Measurements from ENCODE around the gene MMP23B. TPM values are rescaled to one million over a fixed set of nuclear protein-coding genes. Genes with fewer than 3 reads are reported as not detected.

The MMP23B gene
- total and polyA plus RNA-seq, 10 of the 15 experiments (the other 5 are each of a cell fraction or from before 2014, with no cell fraction given) = 0.25 to 0.76 (median 0.34) TPM; not detected in 4

GRCh38 chr1:1658583-1659549, 26.9 kb downstream of the MMP23B start, which contains the start of gene CDK11B (continued):
- TF ChIP-seq E4F1 (IDR thresholded peaks at IDR 0.05; ENCODE audit: borderline replicate concordance, partially characterized antibody) (peak; percentile 94), STAT1 (conservative IDR thresholded peaks at IDR 0.05) (0 out of 2 replicates have a peak, but pooled peaks have one; percentile 41), HCFC1 (IDR thresholded peaks at IDR 0.05; ENCODE audit: low read length) (peak; percentile 60), NBN (IDR thresholded peaks at IDR 0.05) (peak; percentile 99), ASH2L (IDR thresholded peaks at IDR 0.05; ENCODE audit: borderline replicate concordance, low read depth) (peak; percentile 92; the same call in 1 of the 2 replicates), TAF1 (IDR thresholded peaks at IDR 0.05; ENCODE audit: borderline replicate concordance, low read depth, low read length) (peak; percentile 45; the same call in 1 of the 2 replicates), FOXK2 (IDR thresholded peaks at IDR 0.05) (peak; percentile 77), RB1 (IDR thresholded peaks at IDR 0.05; ENCODE audit: borderline replicate concordance) (peak; percentile 93; the same call in 1 of the 2 replicates), BACH1 (IDR thresholded peaks at IDR 0.05; ENCODE audit: borderline replicate concordance) (0 out of 2 replicates have a peak, but pooled peaks have one; percentile 26), LARP7 (IDR thresholded peaks at IDR 0.05) (0 out of 2 replicates have a peak, but pooled peaks have one; percentile 28), ATF7 (IDR thresholded peaks at IDR 0.05; ENCODE audit: low read depth) (peak; percentile 86), ZBTB40 (IDR thresholded peaks at IDR 0.05; ENCODE audit: borderline replicate concordance) (peak; percentile 95), CREM (IDR thresholded peaks at IDR 0.05; ENCODE audit: low read depth) (peak; percentile 99), POLR2A (IDR thresholded peaks at IDR 0.05; ENCODE audit: low read depth, low read length) (peak; percentile 70), SIX5 (IDR thresholded peaks at IDR 0.05; ENCODE audit: low read depth, low read length, severe bottlenecking) (peak; percentile 53), CTCF (IDR thresholded peaks at IDR 0.05 in 2 of 3, conservative IDR thresholded peaks at IDR 0.05 in 1 of 3; ENCODE audit: control insufficient read depth in 2 of 3, extremely low read depth in 1 of 3, insufficient read depth in 1 of 3, low read depth in 3 of 3, low read length in 3 of 3) (peak in 1 of 3 experiments; percentile 20; a peak in 1 of 6 replicates), RBBP5 (conservative IDR thresholded peaks at IDR 0.05) (peak; percentile 81; the same call in 1 of the 2 replicates), HDGF (IDR thresholded peaks at IDR 0.05) (0 out of 2 replicates have a peak, but pooled peaks have one; percentile 50), NR2C1 (IDR thresholded peaks at IDR 0.05) (peak; percentile 80), ATF3 (IDR thresholded peaks at IDR 0.05; ENCODE audit: borderline replicate concordance, extremely low read depth, low read depth, low read length) (peak; percentile 81; the same call in 1 of the 2 replicates)

All from GM12878 (cell line).